Measurements from ENCODE around the gene C1QA. TPM values are rescaled to one million over a fixed set of nuclear protein-coding genes. Genes with fewer than 3 reads are reported as not detected.

The C1QA gene
- polyA plus RNA-seq, 1 donor (not counting 4 experiments of a cell fraction or from before 2014, with no cell fraction given): not detected

GRCh38 chr1:22609291-22609690, 27.1 kb upstream of the C1QA start:
- DNase-seq (ENCODE audit: low read depth, low spot score) (no peak), FAIRE-seq (no peak)
- Histone ChIP-seq H3K9me3 (ENCODE audit: control insufficient read depth, low read depth, low read length) (no peaks in the 10 kb centered on the region), H3K36me3 (ENCODE audit: control insufficient read depth in 2 of 2, extremely low read depth in 1 of 2, insufficient read depth in 2 of 2, low read length in 2 of 2) (no peaks in the 10 kb centered on the region), H3K4me2 (ENCODE audit: control insufficient read depth, extremely low read depth, insufficient read depth, low read depth, low read length) (no peak overlapping the region), H3K27ac (ENCODE audit: control insufficient read depth, insufficient read depth, low read length) (no peak overlapping the region), H3K9me1 (ENCODE audit: control insufficient read depth, extremely low read depth, insufficient read depth, low read length) (no peaks in the 10 kb centered on the region), H4K20me1 (ENCODE audit: control insufficient read depth, extremely low read depth, insufficient read depth, low read length) (peaks cover 2% of the 10 kb centered on the region), H3K79me2 (ENCODE audit: control insufficient read depth, insufficient read depth, low read length) (no peaks in the 10 kb centered on the region), H3K4me1 (ENCODE audit: control insufficient read depth, extremely low read depth, insufficient read depth, low read length) (no peaks in the 10 kb centered on the region), H2AFZ (ENCODE audit: control insufficient read depth, low read length) (no peak overlapping the region), H3K9ac (ENCODE audit: control insufficient read depth, extremely low read depth, insufficient read depth, low read length) (no peak overlapping the region), H3K4me3 (ENCODE audit: control insufficient read depth in 2 of 3, extremely low read depth in 1 of 3, insufficient read depth in 2 of 3, low read depth in 1 of 3, low read length in 3 of 3) (no peak overlapping the region), H3K27me3 (ENCODE audit: control insufficient read depth, extremely low read depth, insufficient read depth, low read length) (peaks cover 19% of the 10 kb centered on the region)
- TF ChIP-seq EZH2 (IDR thresholded peaks at IDR 0.05; ENCODE audit: low read length) (no peak), CTCF (optimal IDR thresholded peaks at IDR 0.05 in 1 of 3, IDR thresholded peaks at IDR 0.05 in 1 of 3, conservative IDR thresholded peaks at IDR 0.05 in 1 of 3; ENCODE audit: extremely low read depth in 1 of 3, insufficient read depth in 2 of 3, low read length in 3 of 3) (no peak)
- dilution Hi-C loops (cut with MboI; ENCODE audit: extremely low pct_ligation_motif_present, low sequenced_read_pairs): no loop called here

- peak; percentile 41 for FAIRE-seq
- Histone ChIP-seq H3K9me1 (ENCODE audit: control insufficient read depth, extremely low read depth, insufficient read depth, low read length) (no peaks in the 10 kb centered on the region), H3K4me1 (ENCODE audit: control insufficient read depth, extremely low read depth, insufficient read depth, low read length) (no peaks in the 10 kb centered on the region), H3K9ac (ENCODE audit: control insufficient read depth, extremely low read depth, insufficient read depth, low read length) (no peak overlapping the region), H3K36me3 (ENCODE audit: control insufficient read depth in 2 of 2, extremely low read depth in 1 of 2, insufficient read depth in 2 of 2, low read length in 2 of 2) (no peaks in the 10 kb centered on the region), H3K79me2 (ENCODE audit: control insufficient read depth, insufficient read depth, low read length) (no peaks in the 10 kb centered on the region), H3K27ac (ENCODE audit: control insufficient read depth, insufficient read depth, low read length) (no peak overlapping the region), H3K4me2 (ENCODE audit: control insufficient read depth, extremely low read depth, insufficient read depth, low read depth, low read length) (no peak overlapping the region), H2AFZ (ENCODE audit: control insufficient read depth, low read length) (no peak overlapping the region), H3K9me3 (ENCODE audit: control insufficient read depth, low read depth, low read length) (no peaks in the 10 kb centered on the region), H4K20me1 (ENCODE audit: control insufficient read depth, extremely low read depth, insufficient read depth, low read length) (peaks cover 2% of the 10 kb centered on the region), H3K27me3 (ENCODE audit: control insufficient read depth, extremely low read depth, insufficient read depth, low read length) (peaks cover 16% of the 10 kb centered on the region), H3K4me3 (ENCODE audit: control insufficient read depth in 2 of 3, extremely low read depth in 1 of 3, insufficient read depth in 2 of 3, low read depth in 1 of 3, low read length in 3 of 3) (no peak overlapping the region)
- dilution Hi-C loops (cut with MboI; ENCODE audit: extremely low pct_ligation_motif_present, low sequenced_read_pairs): no loop called here
- DNase-seq (ENCODE audit: low read depth, low spot score): peak; percentile 5
- TF ChIP-seq EZH2 (IDR thresholded peaks at IDR 0.05; ENCODE audit: low read length) (no peak), CTCF (optimal IDR thresholded peaks at IDR 0.05 in 1 of 3, IDR thresholded peaks at IDR 0.05 in 1 of 3, conservative IDR thresholded peaks at IDR 0.05 in 1 of 3; ENCODE audit: extremely low read depth in 1 of 3, insufficient read depth in 2 of 3, low read length in 3 of 3) (no peak)
Measured at GRCh38 chr1:22611530-22611947, 24.9 kb upstream of the C1QA start.

Measured in keratinocyte (primary cell).